Measurements from ENCODE around the gene SERPINA1.

DNA sequence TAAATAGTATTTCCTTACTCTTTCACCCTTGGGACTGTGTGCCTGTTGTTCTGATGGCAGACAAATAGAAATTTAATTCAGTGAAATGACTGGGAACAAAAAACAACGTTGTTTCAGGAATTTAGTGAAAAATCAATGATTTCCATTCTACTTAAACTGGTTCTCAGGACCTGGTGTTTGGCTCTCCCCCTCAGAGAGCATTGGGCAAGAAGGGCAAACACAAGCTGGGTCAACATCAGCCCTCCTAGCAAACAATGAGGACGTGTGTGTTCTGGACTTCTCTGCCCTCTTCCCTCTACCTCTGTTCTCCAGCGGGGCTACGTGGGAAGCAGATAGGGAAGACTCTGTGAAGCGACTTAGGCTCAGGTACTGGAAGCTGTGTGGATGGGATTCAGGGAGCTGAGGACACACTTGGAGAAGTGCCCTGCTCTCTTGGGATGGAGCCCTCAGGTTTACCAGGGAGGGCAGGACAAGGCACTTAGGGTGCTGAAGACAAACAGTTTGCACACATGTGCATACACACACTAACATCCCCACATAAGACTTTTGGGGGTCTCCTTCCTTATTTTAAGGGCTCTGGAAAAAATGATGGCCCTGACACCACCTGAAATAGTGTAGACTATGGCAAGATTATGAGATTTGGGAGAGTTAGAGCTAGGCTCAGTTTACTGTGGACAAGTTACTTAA, 7.6 kb upstream of the SERPINA1 start:
- TF ChIP-seq TAF1 (IDR thresholded peaks at IDR 0.05; ENCODE audit: borderline replicate concordance, insufficient read depth, low read length) (no peak), POLR2AphosphoS5 (IDR thresholded peaks at IDR 0.05; ENCODE audit: low read depth, low read length) (no peak)
- TF ChIP-seq, protein P1, sequence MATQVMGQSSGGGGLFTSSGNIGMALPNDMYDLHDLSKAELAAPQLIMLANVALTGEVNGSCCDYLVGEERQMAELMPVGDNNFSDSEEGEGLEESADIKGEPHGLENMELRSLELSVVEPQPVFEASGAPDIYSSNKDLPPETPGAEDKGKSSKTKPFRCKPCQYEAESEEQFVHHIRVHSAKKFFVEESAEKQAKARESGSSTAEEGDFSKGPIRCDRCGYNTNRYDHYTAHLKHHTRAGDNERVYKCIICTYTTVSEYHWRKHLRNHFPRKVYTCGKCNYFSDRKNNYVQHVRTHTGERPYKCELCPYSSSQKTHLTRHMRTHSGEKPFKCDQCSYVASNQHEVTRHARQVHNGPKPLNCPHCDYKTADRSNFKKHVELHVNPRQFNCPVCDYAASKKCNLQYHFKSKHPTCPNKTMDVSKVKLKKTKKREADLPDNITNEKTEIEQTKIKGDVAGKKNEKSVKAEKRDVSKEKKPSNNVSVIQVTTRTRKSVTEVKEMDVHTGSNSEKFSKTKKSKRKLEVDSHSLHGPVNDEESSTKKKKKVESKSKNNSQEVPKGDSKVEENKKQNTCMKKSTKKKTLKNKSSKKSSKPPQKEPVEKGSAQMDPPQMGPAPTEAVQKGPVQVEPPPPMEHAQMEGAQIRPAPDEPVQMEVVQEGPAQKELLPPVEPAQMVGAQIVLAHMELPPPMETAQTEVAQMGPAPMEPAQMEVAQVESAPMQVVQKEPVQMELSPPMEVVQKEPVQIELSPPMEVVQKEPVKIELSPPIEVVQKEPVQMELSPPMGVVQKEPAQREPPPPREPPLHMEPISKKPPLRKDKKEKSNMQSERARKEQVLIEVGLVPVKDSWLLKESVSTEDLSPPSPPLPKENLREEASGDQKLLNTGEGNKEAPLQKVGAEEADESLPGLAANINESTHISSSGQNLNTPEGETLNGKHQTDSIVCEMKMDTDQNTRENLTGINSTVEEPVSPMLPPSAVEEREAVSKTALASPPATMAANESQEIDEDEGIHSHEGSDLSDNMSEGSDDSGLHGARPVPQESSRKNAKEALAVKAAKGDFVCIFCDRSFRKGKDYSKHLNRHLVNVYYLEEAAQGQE (IDR thresholded peaks at IDR 0.05; ENCODE audit: insufficient read depth in 1 of 2, low read depth in 2 of 2, low read length in 2 of 2): no peak

Measured in PFSK-1 (cell line).